ENCODE results near the gene PDK3.

GRCh38 chrX:24498181-24498580 is 33.1 kb downstream of the PDK3 start:
- TF ChIP-seq SP1 (IDR thresholded peaks at IDR 0.05) (no peak), FOXK2 (IDR thresholded peaks at IDR 0.05) (no peak), HDGF (IDR thresholded peaks at IDR 0.05; ENCODE audit: borderline replicate concordance) (no peak), ARNT (IDR thresholded peaks at IDR 0.05) (no peak), ELF4 (IDR thresholded peaks at IDR 0.05) (no peak), BHLHE40 (IDR thresholded peaks at IDR 0.05; ENCODE audit: borderline replicate concordance) (no peak), SUZ12 (IDR thresholded peaks at IDR 0.05) (no peak)
- TF ChIP-seq, protein P1, sequence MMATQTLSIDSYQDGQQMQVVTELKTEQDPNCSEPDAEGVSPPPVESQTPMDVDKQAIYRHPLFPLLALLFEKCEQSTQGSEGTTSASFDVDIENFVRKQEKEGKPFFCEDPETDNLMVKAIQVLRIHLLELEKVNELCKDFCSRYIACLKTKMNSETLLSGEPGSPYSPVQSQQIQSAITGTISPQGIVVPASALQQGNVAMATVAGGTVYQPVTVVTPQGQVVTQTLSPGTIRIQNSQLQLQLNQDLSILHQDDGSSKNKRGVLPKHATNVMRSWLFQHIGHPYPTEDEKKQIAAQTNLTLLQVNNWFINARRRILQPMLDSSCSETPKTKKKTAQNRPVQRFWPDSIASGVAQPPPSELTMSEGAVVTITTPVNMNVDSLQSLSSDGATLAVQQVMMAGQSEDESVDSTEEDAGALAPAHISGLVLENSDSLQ (IDR thresholded peaks at IDR 0.05), result no peak

All from HEK293T (cell line).